Thyroid gland (tissue), 4 donors: ENCODE results near the gene STMP1.

Experiments
- POLR2A ChIP-seq, 2 donors: fragments of 450-650 bp; IDR thresholded peaks; one replicate each; pipeline ENCODE4 v1.6.1; 2017; ENCODE audit warnings: antibody characterized with exemption in 2 of 2, mild to moderate bottlenecking in 2 of 2, moderate library complexity in 1 of 2
- TF ChIP-seq, protein P1 (sequence below), 6 experiments: fragments of 200-600 bp in 3 of 6; fragments of 450-650 bp in 3 of 6; sonication (generic) in 3 of 6; IDR thresholded peaks; one replicate each; pipeline ENCODE4 v1.5.1; 2016 to 2019; ENCODE audit warnings: antibody characterized with exemption in 6 of 6, mild to moderate bottlenecking in 2 of 6, inconsistent platforms in 1 of 6, moderate library complexity in 1 of 6

DNA sequence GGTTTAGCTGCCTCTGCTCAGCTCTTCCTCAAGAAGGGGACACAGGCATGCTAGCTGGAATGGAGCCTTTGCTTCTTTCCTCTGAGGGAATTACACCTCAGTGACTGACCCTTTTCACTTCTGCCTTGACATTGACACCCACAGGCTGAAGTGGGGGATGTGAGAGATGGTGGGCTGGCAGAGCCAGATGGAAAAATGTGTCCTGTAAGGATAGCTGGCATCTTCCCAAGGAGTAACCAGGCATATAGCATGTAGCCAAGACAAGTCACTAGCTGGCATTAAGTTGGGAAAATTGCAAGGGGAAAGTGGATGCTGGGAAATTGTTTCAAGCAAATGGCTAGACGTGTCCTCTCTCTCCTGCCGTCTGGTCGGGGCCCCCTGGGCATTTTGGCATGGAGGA, 19.9 kb downstream of the STMP1 start:
- TF ChIP-seq, protein P1, sequence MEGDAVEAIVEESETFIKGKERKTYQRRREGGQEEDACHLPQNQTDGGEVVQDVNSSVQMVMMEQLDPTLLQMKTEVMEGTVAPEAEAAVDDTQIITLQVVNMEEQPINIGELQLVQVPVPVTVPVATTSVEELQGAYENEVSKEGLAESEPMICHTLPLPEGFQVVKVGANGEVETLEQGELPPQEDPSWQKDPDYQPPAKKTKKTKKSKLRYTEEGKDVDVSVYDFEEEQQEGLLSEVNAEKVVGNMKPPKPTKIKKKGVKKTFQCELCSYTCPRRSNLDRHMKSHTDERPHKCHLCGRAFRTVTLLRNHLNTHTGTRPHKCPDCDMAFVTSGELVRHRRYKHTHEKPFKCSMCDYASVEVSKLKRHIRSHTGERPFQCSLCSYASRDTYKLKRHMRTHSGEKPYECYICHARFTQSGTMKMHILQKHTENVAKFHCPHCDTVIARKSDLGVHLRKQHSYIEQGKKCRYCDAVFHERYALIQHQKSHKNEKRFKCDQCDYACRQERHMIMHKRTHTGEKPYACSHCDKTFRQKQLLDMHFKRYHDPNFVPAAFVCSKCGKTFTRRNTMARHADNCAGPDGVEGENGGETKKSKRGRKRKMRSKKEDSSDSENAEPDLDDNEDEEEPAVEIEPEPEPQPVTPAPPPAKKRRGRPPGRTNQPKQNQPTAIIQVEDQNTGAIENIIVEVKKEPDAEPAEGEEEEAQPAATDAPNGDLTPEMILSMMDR (IDR thresholded peaks at IDR 0.05), result no peak
- TF ChIP-seq POLR2A (IDR thresholded peaks at IDR 0.05), result no peak
